Testis (tissue), 2 donors: ENCODE data around the gene WDR47.

Experiments
- POLR2A ChIP-seq: fragments of 450-650 bp; IDR thresholded peaks from one replicate; pipeline ENCODE4 v1.6.1; 2017; ENCODE audit warnings: antibody characterized with exemption, mild to moderate bottlenecking, moderate library complexity
- TF ChIP-seq, protein P1 (sequence below), 3 experiments: fragments of 450-650 bp in 2 of 3; fragments of 200-600 bp in 1 of 3; sonication (generic) in 1 of 3; IDR thresholded peaks; one replicate each; pipeline ENCODE4 v1.5.1; 2016 to 2019; ENCODE audit warnings: antibody characterized with exemption in 3 of 3, mild to moderate bottlenecking in 2 of 3, moderate library complexity in 1 of 3

DNA sequence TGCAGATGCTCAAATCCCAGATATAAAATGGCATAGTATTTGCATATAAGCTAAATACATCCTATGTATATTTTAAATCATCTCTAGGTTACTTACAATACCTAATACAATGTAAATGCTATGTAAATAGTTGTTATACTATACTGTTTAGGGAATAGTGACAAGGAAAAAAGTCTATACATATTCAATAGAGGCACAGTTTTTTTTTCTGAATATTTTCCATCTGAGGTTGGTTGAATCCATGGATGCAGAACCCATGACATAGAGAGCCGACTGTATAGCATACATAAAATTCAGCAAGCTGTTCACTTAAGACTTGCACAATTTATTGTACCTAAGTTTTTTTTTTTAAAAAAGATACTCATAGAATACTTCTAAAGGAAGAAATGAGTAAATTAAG is 27.4 kb upstream of the WDR47 start:
- no peak for TF ChIP-seq POLR2A
- TF ChIP-seq, protein P1, sequence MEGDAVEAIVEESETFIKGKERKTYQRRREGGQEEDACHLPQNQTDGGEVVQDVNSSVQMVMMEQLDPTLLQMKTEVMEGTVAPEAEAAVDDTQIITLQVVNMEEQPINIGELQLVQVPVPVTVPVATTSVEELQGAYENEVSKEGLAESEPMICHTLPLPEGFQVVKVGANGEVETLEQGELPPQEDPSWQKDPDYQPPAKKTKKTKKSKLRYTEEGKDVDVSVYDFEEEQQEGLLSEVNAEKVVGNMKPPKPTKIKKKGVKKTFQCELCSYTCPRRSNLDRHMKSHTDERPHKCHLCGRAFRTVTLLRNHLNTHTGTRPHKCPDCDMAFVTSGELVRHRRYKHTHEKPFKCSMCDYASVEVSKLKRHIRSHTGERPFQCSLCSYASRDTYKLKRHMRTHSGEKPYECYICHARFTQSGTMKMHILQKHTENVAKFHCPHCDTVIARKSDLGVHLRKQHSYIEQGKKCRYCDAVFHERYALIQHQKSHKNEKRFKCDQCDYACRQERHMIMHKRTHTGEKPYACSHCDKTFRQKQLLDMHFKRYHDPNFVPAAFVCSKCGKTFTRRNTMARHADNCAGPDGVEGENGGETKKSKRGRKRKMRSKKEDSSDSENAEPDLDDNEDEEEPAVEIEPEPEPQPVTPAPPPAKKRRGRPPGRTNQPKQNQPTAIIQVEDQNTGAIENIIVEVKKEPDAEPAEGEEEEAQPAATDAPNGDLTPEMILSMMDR (IDR thresholded peaks at IDR 0.05): no peak
